ENCODE results near the gene CCDC12.

DNA sequence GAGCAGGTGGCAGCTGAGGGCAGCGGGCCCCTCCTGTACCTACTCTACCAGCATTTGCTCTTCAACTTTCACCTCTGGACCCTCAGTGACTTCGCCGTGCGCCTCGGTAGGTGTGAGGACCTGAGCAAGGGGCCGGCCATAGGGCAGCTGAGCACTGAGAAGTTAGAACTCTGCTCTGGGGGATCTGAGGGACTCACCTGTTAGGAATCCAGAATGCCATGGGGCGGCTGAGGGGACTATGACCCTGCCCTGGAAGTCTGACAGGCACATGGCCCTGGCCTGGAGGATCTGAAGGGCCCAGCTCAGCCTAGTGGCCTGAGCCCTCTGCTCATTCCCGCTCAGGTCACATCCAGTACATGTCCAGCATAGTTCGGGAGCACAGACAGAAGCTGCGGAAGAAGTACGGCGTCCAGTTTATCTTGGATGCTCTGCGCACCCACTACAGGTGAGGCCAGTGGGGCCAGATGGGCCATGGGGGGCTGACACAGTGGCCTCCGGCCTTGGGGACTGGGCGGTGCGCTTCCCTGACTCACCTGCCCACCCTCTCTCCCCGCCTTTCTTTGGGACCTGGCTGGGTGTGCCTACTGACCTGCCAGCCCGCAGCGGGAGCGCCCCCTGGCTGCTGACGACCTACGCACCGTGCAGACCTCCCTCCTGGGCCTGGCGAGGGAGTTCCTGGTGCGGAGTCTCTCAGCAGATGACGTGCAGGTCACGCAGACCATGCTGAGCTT lies 21.7 kb upstream of the CCDC12 start:
- TF ChIP-seq POLR2AphosphoS5 (IDR thresholded peaks at IDR 0.05; ENCODE audit: low read depth, low read length), result no peak
- no peak for TF ChIP-seq POLR2A (IDR thresholded peaks at IDR 0.05; ENCODE audit: low read depth, low read length)
- TF ChIP-seq TAF1 (IDR thresholded peaks at IDR 0.05; ENCODE audit: borderline replicate concordance, low read depth, low read length), result no peak

Measured in GM12892 (cell line).